GM21423 (cell line): ENCODE results near the gene RER1.
A peak's percentile ranks its signal among the peaks of the same experiment; 100 is the strongest.

Source experiments
- ATAC-seq: cut with Tn5 transposase; IDR thresholded peaks from one replicate; pipeline ENCODE4 v1.9.1; 2021; ENCODE audit warnings: mild to moderate bottlenecking, moderate library complexity; ENCODE audit not compliant: unreplicated experiment

The RER1 gene

GRCh38 chr1:2388004-2388913 lies 3.4 kb upstream of the RER1 start:
- no peak for ATAC-seq

- ATAC-seq: no peak
These were observed 2.0 kb upstream of the RER1 start for GRCh38 chr1:2389644-2390043.

DNA sequence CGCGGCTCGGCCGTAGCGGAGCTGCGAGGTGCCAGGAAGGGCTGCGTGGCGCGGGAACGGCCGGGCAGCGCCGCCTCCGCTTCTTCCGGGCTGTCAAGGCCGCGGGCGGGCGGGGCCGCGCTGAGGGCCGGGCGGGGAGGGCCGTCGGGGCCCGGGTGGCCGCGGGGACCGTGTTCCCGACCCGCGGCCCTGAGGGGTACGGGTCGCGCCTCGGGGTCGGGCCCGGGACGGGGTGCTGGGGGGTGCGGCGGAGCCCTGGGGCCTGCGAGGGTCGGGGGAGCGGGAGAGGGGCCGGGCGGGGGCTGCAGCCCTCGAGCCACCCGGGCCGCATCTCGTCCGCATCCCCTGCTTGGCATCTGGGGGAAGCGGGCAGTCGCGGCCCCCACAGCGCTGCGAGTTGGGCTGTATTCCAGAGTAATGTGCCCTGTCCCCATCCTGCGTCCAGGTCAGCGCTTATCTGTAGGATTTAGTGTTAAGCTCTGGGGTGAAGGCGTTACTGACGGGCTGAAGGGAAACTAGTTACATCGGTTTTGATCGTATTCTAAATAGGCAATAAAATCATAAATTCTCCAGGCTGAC lies 379 bp downstream of the RER1 start:
- peak; percentile 11 for ATAC-seq

- no peak for ATAC-seq
These were observed 1.0 kb downstream of the RER1 start for GRCh38 chr1:2392686-2393085.

DNA sequence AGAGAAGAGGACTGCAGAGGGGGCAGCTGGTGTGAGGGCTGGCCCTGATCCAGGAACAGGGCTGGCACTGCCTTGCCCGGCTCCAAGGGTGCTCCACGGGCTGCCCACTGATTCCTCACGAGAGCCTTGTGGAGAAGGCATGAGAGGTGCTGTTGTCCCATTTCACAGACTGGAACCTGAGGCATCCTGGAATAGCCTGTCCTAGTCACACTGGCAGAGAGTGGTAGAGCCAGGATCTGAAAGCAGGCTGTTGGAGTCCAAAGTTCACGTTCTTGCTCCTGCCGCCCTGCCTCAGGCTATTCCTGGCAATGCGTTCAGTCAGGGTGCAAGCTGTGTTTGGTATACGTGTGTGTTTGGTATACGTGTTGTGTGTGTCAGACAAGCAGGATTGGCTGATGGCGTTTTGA lies 1.8 kb downstream of the RER1 start:
- no peak for ATAC-seq

- no peak for ATAC-seq
These were observed 2.6 kb downstream of the RER1 start for GRCh38 chr1:2394220-2394619.

- ATAC-seq: no peak
These were observed 3.1 kb downstream of the RER1 start for GRCh38 chr1:2394761-2395160.

DNA sequence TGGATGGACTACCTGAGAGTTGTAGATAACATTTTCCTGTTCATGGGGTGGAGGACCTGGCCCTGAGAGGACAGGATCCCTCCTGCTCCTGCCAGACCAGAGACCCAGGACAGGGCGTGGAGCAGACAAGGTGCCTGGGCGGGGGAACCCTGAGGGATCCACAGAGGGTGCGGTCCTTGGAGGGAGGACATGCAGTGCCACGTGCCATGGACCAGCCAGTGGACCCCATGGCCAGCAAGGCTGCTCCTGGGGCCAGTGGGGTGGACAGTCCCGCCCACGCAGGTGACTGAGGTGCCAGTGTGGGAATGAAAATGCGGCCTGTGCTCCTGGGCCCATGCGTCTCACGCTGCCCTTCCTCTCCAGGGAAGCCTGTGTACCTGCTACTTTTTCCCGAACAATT lies 3.6 kb downstream of the RER1 start:
- no peak for ATAC-seq

GRCh38 chr1:2396059-2396458 lies 4.4 kb downstream of the RER1 start:
- ATAC-seq: no peak

DNA sequence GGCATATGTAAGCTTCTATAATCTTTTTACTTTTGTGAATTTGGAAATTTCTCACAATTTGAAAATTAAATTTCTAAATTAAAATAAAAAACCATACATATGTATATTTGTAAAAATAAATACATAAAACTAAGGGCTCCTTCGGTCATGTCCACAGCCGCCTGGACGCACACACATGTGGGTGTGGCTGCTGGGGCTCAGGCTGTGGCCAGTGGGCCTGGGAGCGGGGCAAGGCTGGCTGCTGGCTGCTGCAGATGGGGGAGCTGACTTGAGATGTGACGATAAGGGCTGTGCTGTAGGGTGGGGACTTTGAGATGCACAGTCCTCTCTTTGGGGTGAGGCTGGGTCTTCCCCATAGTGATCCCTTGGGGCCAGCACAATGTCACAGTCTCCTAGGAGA lies 4.8 kb downstream of the RER1 start:
- ATAC-seq: no peak

- no peak for ATAC-seq
These were observed 5.5 kb downstream of the RER1 start for GRCh38 chr1:2397007-2397679.

- no peak for ATAC-seq
These were observed 7.2 kb downstream of the RER1 start for GRCh38 chr1:2398871-2399270.

DNA sequence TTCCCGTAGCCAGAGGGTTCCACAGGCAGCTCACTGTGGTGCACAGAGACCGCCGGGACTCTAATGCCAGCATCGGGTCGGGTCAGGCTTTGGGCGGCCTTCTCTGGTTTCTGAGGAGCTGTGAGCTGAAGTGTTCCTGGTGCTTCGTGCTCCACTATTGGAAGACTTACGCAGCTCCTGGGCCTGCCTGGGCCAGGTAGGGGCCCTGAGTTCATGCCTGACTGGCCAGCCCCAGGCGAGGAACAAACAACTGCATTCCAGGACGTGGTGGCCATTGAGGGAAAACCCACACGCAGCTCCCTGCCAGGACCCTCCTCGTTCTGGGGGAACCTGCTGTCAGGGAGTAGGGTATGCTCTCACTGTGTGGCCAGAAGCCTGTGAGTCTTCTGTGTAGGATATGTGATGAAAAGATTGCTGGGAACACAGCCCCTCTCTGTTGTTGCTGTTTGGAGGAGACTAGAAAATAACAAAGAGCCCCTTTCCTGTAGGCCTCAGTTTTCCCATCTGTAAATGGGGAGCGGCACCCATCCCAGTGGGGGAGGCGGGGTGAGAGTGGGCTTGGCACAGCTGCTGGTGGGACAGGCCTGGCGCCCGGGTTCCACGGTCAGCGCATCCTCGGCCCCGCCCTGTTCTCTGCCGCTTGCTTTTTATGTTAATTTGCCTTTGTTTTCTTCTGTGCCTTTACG lies 8.4 kb downstream of the RER1 start:
- no peak for ATAC-seq

DNA sequence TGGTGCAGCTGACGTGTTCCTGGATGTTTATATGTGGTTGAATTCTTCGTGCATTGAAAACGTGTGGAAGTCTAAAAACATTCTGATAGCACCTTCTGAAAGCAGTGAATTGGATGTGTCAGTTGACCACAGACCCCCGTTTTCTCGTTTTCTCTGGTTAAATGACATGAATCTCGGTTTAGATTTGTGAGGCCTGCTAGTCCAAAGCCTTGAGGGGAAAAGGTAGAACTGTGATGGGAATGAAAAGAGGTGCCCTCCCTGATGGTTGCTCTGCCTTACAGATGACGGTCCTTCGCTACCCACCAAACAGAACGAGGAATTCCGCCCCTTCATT lies 8.9 kb downstream of the RER1 start:
- ATAC-seq: no peak

- no peak for ATAC-seq
These were observed 9.5 kb downstream of the RER1 start for GRCh38 chr1:2400950-2401649.

DNA sequence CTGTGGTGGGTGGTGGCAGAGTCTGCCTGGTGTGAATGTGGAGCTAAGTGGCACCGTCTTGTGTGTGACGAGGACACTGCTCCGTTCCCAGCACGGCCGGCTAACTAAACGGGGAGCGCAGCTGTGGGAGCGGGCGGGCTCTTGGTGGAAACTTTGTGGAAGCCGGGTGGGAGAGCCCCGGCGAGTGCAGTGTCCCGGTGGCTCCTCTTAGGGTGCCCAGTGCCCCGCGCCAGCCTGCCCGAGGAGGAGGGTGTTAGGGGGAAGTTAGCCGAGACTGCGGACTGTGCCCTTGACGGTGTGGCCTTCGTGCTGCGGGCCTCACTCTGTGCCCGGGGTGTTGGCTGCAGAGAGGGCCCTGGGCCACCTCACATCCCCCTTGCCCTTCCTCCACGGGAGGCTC lies 10.8 kb downstream of the RER1 start:
- ATAC-seq: no peak

- no peak for ATAC-seq
These were observed 11.6 kb downstream of the RER1 start for GRCh38 chr1:2403273-2403672.

- no peak for ATAC-seq
These were observed 12.7 kb downstream of the RER1 start for GRCh38 chr1:2404142-2404889.

DNA sequence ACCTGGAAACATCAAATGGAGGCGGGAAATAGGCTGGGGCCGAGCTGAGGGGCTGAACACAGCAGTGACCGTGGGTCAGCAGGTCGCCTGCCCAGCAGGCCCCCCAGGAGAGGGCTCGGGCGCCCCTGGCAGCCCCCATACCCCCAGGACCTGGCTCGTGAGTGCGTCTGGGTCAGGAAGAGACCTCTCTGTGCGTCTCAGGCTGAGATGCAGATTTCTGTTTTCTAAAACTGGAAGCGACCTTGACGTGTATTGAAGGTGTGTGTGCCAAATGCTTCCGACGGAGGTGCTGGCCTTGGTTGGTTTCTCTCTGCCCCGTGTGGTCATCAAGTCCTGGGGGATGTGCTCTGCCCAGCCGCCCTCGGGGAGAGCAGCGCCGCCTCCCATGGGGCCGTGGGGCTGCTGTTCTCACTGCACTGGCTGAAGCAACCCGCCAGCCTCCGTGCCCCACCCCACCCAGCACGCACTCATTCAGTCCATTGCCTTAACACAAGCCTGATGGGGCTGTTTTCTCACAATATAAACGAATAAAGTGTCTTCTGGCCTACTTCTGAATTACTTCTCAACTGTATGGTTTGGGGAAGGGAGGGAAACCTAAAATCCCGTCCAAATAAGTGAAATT lies 13.4 kb downstream of the RER1 start:
- ATAC-seq: no peak
